SW 1271 (cell line): ENCODE data around the gene RPL41.

Experiments used
- DNase-seq, 2 experiments: peaks; one replicate each; lab custom pipeline; 2025; lab: John Stamatoyannopoulos, UW

The RPL41 gene

GRCh38 chr12:56103066-56103711 lies 13.2 kb upstream of the RPL41 start:
- no peak for DNase-seq

GRCh38 chr12:56103823-56104108 lies 12.7 kb upstream of the RPL41 start:
- no peak for DNase-seq

- DNase-seq = peak; percentile 99
These were observed 12.2 kb upstream of the RPL41 start, which contains the start of gene PA2G4 for GRCh38 chr12:56104109-56104814. TSS of gene PA2G4 (plus strand) at chr12:56104559. CDS start at chr12:56104738, 179 bp downstream.

- DNase-seq = peak in 1 of 2 experiments; percentile 28
These were observed 11.4 kb upstream of the RPL41 start for GRCh38 chr12:56104815-56105608.

GRCh38 chr12:56105609-56105902 lies 10.9 kb upstream of the RPL41 start:
- DNase-seq = no peak

GRCh38 chr12:56107242-56107641 lies 9.2 kb upstream of the RPL41 start:
- no peak for DNase-seq

GRCh38 chr12:56110571-56110970 lies 5.9 kb upstream of the RPL41 start:
- DNase-seq = no peak

- DNase-seq = no peak
These were observed 2.3 kb upstream of the RPL41 start for GRCh38 chr12:56114084-56114483.

GRCh38 chr12:56115329-56115728 lies 1.1 kb upstream of the RPL41 start:
- DNase-seq = no peak

- DNase-seq = peak in 1 of 2 experiments; percentile 28
These were observed 761 bp downstream of the RPL41 start for GRCh38 chr12:56117082-56117706.

GRCh38 chr12:56117778-56118687 lies 1.6 kb downstream of the RPL41 start, which contains the start of gene ZC3H10:
TSS of gene ZC3H10 (plus strand) at chr12:56118266. CDS start at chr12:56120563, 2,297 bp downstream.
- DNase-seq = peak; percentile 98 to 99

GRCh38 chr12:56118688-56119357 lies 2.4 kb downstream of the RPL41 start:
- DNase-seq = no peak

GRCh38 chr12:56119361-56119796 lies 2.9 kb downstream of the RPL41 start:
- DNase-seq = peak; percentile 70 to 88

GRCh38 chr12:56120158-56120846 lies 3.9 kb downstream of the RPL41 start:
- no peak for DNase-seq

GRCh38 chr12:56121204-56121870 lies 4.9 kb downstream of the RPL41 start:
- no peak for DNase-seq

GRCh38 chr12:56122637-56123036 lies 6.2 kb downstream of the RPL41 start:
- no peak for DNase-seq

GRCh38 chr12:56124133-56124532 lies 7.7 kb downstream of the RPL41 start:
- DNase-seq = no peak

GRCh38 chr12:56126732-56127239 lies 10.4 kb downstream of the RPL41 start:
- no peak for DNase-seq

GRCh38 chr12:56127485-56127887 lies 11.1 kb downstream of the RPL41 start:
- no peak for DNase-seq
